IPS-NIHi7 (cell line): ENCODE results near the gene OR6V1.
"Not testable (repeated sequence)": the region's sequence is repeated elsewhere in the genome, so short reads cannot be mapped to it uniquely, and the experiment has no call there.

Experiments
- DNase-seq: peaks from one replicate; pipeline ENCODE4 v3.0.0; 2012; ENCODE audit warnings: mixed read lengths; ENCODE audit errors: extremely low spot score

The OR6V1 gene

DNA sequence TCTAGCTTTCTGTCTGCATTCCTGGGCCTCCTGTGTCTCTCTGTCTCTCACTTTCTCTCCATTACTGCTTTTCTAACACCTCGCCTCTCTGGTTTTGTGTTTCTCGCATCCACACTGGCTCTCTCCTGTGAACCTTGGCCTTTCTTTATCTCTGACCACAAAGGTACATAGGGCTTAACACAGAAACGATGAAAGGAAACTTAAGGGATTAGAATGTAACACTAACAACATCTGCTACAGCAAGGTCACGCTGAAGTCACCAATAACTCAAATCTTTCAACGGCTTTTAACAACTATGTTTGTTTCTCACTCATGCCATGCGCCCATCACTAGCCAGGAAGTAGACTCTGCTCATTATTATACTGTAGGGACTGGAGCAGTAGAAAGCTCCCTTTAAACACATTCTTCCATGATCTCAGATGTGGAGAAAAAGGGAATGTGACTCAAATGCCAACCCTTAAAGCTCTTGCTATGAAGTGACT lies 9.3 kb upstream of the OR6V1 start:
- DNase-seq = no peak

DNA sequence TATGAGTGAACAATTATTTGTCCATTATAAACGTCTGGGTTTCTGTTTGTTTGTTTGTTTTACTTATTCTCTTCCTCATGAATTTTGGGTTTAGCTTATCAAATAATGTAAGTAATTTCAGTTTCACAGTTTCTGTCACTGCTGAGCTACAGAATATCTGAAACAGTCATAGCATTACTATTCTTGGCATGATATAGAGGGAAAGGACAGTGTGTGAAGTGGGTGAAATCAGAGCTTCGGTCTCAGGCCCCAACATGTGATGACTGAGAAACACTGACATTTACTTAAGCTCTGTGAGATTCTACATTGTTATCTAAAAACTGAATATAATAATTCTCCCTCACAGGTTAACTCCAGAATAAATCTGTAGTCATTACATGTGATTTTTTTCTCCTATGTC lies 8.8 kb upstream of the OR6V1 start:
- no peak for DNase-seq

DNA sequence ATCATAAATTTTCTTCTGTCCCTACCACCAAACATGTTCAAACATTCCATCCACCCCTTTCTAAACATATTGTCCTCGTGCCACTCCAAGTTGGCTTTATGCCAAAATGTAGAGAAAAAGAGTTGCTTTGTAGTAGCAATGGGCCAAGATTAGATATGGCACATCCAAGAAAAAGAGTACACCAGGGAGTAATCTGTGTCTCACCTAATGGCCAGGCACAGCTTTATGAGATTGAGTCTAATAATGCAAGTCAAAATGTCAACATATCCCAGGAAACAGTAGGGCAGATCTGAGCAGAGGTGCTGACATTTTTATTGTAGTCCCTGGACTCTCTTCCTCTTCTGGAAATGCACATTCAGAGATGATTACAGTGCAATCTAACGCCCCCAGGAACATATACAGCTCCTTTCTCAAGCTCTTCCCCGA lies 5.7 kb upstream of the OR6V1 start:
- no peak for DNase-seq

DNA sequence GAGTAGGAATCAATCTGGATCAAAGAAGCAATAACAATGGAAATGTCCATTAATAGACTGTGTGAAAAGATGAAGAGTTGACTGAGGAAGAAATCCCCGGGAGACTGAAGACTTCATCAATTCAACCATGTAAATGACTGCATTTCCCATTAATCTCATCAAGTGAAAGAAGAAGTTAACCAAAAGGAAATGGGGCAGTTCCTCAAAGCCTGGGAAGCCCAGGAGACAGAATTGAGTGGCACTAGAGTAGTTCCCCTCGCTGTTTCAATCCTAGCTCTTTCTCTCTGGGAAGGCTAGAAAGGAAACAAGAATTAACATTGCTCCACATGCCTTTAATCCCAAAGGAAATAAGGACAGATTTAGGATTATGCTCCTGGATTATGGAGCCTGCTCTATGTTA lies 4.8 kb upstream of the OR6V1 start:
- no peak for DNase-seq

DNA sequence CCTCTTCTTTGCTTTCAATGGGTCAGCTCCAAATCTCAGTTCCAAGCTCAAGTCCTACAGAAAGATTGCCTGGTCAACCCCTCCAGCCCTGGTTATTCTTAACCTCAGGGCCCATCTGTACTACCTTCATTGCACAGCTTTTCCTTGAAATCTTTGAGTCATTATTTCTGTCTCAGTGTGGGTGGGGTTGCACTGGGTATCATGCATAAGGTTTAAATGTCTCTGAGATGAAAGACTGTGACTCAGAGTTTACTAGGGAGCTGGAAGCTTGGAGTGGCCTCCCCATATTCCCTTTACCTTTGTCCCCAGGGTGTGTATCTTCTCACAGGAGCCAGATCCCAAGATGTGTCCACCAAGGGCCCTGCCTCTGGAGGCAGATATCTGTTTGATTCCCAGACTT lies 3.3 kb upstream of the OR6V1 start:
- DNase-seq = no peak

DNA sequence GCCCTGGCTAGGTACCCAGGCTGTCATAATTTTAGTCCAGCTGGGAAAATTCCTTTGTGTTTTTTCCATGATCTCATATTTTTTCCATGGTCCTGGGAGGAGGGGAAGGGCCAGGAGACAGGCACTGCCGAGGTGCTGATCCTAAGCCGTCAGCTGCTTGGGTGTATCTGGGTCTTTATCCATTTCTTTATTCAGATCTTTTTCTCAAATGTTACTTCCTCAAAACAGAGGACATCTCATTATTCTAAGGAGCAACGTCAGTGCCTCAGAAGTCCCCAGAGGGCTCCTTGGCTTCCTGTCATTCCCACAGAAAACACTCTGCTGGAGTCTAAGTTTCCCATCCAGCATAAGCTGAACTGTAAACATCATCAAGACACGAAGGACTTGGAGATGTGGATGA lies 2.8 kb upstream of the OR6V1 start:
- no peak for DNase-seq

DNA sequence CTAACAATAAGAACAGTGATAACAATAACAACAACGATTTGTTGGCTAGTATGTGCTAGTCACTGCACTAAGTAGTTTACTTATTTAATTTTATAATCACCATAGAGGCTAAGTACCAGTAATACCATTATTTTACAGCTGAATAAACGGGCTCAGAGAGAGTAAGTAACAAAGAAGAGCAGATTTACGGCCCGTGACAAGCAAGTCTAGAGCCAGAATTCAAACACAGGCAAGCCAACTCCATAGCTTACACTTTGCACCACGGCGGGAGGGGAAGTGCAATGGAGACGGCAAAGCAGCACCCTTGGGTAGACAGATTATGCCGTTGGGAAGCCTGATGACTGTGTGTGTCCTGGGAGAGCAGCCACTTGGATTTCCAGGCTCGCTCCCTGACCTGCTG lies 1.2 kb upstream of the OR6V1 start:
- no peak for DNase-seq

DNA sequence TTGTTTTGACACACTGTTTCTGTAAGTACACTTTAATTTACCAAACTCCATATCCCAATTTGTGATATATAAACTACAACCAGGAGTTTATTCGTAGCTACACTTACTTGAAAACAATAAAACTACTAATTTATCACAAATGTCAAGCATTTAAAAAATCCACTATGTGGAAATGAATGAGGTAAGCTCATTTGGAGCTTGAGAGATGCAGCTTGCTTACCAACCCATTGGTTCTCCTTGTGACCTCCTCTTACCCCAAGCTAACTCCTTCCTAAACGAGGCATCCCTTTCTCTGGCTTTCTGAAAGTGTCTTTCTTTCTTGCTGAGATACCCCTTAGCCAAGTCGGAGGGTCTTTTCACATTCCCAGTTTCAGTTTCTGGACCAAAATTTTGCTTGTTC lies 2.5 kb downstream of the OR6V1 start:
- no peak for DNase-seq

DNA sequence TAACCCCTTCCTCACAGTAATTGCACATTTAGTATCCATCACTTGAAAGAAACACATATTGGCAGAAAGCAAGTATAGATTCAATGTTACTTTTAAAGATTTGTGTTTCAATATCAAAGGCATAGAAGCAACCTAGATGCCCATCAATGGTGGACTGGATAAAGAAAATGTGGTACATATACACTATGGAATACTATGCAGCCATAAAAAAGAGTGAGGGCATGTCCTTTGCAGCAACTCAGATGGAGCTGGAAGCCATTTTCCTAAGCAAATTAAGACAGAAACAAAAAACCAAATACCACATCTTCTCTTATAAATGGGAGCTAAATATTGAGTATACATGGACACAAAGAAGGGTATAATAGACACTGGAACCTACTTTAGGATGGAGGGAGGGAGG lies 3.6 kb downstream of the OR6V1 start:
- no peak for DNase-seq

DNA sequence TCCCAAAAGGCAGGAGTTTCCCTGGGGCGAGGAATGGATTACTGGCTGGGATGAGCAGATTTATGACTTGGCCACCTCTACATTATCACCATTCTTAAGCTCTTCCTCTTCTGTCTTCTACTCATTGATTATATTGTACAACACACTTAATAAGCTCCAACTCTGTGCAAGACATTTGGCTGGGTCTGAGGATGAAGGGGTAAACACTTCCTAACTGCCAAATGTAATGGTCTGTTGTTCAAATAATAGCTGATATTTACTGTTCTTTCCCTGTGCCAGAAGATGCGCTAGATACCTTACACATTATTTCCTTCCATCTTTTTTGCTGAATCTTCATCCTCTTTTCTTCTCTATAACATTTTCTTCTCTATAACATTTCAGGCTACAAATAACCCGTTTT lies 11.6 kb downstream of the OR6V1 start:
- DNase-seq = no peak

DNA sequence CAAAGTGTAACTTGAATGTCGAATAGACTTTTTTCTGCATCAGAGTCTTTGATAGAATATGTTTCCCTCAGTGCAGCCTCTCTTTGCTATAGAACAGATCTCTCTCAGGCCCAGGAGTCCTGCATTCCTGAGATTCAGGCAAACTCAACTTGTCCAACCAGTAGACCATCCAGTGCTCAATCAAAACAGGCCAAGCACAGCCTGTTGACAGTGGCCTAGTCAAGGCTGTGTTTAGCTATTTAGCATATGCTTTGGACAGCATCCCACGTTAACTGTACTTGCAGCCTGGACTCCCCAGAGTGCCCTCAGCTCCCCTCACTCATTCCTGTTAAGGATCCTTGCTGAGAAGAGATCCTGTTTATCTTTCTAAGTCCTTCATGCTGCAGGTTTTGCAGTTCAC lies 16.3 kb downstream of the OR6V1 start:
- no peak for DNase-seq

DNA sequence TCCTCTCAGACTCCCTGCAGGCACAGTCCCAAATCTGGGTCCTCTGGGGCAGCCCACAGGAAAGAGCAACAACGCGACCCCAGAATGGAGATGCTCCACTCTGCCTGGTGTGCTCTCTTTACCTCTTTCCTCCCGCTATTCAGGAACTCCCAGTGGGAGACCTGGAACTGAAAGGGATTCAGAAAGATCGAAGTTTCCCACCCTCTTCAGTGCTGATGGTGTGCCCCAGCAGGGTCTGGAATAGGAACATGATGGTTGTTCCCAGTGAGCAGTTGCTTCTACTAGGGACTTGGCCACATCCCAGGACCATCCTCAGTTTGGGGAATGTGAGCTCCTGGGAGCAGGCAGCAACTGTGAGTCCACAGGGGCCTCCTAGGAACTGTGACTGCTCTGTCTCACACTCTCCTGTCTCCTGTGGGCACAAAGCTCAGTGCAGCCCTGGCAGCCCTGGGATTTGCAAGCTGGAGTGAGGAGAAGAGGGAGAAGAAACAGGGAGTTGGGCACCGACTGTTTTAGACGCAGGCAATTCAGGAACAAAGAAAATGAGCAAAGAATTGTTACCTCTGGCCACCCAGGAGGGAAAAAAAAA lies 17.9 kb downstream of the OR6V1 start:
- no peak for DNase-seq

DNA sequence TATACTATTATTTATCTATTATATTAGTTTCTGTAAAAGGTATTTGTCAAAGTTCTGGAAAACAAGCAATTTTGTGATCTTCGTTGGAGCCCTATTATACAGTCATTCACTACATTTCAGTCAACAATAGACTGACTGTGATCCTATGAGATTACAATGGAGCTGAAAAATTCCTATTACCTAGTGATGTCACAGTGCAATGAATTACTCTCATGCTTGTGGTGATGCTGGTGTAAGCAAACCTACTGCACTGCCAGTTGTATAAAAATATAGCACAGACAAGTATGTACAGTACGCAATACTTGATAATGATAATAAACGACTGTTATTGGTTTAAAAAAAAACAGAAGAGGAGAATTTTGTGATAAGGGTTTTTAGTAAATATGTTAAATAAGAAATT lies 21.4 kb downstream of the OR6V1 start:
- DNase-seq = no peak

DNA sequence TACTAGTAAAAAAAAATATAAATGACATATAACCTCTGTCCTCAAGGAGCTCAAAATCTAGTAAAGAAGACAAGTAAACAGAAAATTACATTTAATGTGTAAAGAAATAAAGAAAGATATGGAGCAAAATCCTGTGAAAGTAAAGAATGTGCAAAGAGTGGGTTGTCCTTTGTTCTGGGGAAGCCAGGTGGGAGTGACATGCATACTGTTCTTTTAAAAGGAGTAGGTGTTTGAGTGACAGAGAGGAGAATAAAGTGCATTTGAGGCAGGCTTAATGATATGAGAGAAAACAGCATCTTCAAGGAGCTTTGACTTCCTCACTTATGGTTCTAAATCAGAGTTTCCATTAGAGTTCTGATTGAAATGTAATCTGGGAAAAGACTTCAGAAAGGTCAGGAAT lies 22.0 kb downstream of the OR6V1 start:
- DNase-seq = no peak

DNA sequence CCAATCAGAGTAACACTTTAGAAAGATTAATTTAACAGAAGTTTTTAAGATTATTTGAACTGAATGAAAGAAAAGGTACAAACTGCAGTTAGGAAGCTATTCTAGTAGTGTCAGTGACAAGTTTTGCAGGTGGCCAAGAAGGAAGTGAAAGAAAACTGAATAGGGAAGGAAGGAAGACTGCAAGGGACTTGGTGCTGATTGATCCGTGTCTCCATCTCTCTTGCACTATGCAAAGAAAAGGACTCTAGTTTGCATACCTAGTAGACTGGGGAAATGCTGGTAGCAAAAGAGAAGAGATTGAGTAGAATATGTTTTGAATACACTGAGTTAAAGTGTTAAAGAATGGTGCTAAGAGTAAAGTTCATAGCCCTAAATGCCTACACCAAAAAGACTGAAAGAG lies 33.0 kb downstream of the OR6V1 start:
- DNase-seq = no peak

DNA sequence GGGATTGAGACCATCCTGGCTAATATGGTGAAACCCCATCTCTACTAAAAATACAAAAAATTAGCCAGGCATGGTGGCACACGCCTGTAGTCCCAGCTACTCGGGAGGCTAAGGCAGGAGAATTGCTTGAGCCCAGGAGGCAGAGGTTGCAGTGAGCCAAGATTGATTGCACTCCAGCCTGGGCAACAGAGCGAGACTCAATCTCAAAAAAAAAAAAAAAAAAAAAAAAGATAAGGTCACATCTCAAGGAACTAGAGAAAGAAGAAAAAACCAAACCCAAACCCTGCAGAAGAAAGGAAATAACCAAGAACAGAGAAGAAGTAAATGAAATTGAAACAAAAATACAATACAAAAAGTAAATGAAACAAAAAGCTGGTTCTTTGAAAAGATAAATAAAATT lies 33.5 kb downstream of the OR6V1 start:
- not testable (repeated sequence) for DNase-seq

DNA sequence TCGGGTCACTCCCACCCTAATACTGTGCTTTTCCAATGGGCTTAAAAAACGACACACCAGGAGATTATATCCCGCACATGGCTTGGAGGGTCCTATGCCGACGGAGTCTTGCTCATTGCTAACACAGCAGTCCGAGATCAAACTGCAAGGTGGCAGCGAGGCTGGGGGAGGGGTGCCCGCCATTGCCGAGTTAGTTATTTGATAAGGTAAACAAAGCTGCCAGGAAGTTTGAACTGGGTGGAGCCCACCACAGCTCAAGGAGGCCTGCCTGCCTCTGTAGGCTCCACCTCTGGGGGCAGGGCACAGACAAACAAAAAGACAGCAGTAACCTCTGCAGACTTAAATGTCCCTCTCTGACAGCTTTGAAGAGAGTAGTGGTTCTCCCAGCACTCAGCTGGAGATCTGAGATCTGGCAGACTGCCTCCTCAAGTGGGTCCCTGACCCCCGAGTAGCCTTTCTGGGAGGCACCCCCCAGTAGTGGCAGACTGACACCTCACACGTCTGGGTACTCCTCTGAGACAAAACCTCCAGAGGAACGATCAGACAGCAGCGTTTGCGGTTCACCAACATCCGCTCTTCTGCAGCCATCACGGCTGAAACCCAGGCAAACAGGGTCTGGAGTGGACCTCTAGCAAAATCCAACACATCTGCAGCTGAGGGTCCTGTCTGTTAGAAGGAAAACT lies 36.5 kb downstream of the OR6V1 start:
- DNase-seq = not testable (repeated sequence)

DNA sequence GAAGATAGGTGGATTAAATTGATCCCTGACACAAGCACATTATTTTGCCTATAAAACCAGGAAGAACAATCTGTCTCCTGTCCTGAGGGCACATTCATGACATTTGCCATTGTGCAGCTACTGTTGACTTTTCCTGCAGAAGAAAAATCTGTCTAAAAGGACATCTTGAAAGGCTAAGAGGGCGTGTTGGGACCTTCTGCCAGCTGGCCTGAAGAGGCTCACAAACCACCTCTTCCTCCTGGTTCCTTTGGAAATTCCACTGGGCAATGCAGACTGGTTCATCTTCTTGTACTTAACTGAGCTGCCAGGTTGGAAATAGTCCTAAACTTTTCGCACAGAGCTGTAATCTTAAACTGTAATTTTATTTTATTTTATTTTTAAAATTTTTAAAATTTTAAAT lies 44.0 kb downstream of the OR6V1 start:
- DNase-seq = no peak

DNA sequence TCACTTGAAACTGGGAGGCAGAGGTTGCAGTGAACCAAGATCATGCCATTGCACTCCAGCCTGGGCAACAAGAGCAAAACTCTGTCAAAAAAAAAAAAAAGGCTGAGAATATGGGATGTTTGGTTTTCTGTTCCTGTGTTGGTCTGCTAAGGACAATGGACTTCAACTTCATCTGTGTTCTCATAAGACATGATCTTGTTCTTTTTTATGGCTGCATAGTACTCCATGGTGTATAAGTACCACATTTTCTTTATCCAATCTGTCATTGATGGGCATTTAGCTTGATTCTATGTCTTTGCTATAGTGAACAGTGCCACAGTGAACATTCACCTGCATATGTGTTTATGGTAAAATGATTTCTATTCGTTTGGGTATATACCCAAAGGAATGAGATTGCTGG lies 47.4 kb downstream of the OR6V1 start:
- not testable (repeated sequence) for DNase-seq
